Umbilical cord (tissue), 2 donors: ENCODE measurements around the gene CSRNP3. TPM values are rescaled to one million over a fixed set of nuclear protein-coding genes. Genes with fewer than 3 reads are reported as not detected.

Experiments used
- DNase-seq: peaks from one replicate; pipeline ENCODE4 v3.0.0-alpha.2; 2015; ENCODE audit warnings: low spot score
- total RNA-seq: library from RNA; depleted of rRNA; stranded (reverse); fragments of >200 nt; gene quantifications from one replicate; pipeline ENCODE4 v1.2.3, GENCODE V29; 2014; ENCODE audit warnings: low replicate concordance; ENCODE audit not compliant: insufficient read depth

CSRNP3 gene
- total RNA-seq, 1 donor from 2014 or later = 10.4 TPM

DNA sequence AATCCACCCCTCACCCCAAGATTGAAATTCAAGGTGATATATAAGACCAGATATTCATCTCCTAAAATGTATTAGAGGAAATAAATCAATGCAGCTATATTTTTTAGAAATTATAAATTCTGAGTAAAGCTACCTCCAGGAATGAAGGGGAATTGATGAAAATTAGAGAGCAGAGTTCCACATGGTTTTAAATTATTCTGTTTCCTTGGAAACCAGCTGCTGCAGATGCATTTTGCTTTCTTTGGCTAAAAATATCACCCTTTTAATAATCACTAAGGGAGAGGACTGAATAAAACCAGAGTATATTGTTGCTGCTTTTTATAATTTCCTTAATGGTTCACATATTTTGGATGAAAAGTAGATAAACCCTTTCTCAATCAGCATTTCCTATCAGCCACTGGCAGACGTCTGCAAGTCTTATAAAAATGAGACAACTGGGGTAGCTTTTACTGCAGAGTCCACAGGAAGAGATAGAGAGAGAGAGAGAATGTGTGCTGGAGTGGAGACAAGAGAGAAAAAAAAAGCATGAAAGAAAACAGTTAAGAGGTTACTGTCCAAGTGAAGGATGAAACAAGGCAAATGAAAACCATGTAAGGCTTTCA, 2.0 kb downstream of the CSRNP3 start:
- DNase-seq = peak; percentile 81

DNA sequence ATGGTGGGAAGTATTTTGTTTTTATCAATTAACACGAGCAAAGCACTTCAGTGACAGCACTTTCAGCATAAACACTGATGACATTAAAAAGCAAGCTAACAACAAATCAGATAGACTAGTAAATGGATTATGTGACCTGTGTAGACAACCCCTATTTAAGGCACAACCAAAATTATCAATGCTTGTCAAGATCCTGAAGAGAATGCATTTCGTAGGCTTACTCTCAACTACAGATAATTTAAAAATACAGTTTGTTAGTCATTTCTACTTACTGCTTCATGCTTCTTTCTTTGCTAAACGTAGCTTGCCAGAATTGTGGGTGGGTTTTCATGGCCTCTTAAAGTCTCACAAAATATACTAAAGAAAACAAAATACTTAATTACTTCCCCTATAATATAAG, 3.4 kb downstream of the CSRNP3 start:
- no peak for DNase-seq

- no peak for DNase-seq
These were observed 5.2 kb downstream of the CSRNP3 start for GRCh38 chr2:165474619-165475276.

- no peak for DNase-seq
These were observed 5.9 kb downstream of the CSRNP3 start for GRCh38 chr2:165475277-165476004.

DNA sequence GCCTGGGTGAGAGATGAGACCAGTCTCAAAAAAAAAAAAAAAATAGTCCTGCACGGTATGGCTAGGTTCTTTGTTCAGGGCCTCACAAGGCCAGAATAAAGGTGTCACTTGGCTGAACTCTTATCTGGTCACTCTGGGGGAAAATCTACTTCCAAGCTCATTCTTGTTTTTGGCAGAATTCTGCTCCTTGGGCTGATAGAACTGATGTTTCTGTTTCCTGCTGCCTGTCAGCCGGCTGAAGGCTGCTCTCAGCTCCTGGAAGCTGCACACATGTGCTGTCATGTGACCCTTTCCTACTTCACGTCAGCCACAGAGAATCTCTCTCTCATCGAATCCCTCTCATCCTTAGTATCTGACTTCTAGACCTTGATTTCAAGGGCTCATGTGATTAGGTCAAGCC, 10.4 kb downstream of the CSRNP3 start:
- DNase-seq = no peak

DNA sequence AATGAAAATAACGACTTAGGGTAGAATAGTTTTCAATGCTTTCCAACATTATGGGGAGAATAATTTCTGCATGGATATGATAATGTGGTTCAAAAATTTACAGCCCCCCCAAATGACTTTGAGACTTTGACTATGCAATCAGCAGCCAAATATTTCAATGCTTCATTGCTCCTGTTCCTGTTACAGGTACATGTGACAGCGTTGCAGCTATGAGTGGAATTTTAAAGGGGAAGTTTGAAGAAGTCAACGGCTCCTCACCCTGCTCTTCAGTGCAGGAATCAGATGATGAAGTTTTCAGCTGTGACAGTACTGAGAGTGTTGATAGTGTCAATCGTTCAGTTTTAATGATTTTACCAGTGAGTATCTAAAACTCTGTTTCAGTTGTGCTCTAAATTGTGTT, 25.1 kb downstream of the CSRNP3 start:
- no peak for DNase-seq

DNA sequence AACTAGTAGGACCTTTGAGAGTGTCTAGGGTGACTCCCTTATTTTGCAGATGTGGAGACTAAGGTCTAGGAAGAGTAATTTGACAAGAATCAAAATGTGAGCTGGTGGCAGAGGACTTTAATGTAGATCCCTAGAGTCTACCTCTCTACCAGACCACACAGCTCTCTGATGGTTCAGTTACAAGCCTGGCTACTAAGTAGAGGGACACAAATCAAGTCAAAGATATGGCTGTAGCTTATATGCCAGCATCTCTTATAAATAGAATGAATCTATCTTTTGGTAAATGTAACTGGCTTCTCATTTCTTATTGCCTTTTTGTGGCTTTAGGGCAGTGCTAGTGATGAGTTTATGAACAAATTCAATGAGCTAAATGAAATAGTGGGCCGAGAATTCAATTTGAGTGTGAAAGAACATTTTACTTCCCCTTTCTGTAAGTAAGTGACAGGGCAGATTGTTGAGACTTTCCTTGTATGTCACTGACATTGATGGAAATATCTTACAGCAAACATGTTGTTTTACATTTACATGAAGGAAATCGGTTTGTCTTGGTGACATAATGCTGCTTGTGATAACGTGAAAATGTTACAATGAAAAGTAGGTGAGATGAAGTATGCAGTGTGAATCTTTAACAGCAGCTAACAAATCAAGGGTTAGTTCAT, 28.3 kb downstream of the CSRNP3 start:
- DNase-seq = no peak

- no peak for DNase-seq
These were observed 29.6 kb downstream of the CSRNP3 start for GRCh38 chr2:165499131-165499530.

DNA sequence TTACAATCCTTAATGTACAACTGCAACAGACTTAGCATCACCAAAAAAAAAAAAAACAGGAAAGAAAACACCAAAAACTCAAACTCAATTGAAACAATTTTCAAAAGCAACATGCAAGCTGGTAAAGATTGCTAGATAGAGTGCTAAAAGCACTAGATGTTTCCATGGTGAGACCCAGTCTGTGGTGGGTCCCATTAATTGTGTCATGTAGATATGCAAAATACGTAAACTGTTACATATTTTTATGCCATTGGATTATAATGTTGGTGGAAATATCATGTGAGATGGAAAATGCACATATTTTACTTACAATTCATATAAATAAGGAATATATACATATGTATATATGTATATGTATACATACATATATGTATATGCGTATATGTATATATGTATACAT, 30.5 kb downstream of the CSRNP3 start:
- no peak for DNase-seq

DNA sequence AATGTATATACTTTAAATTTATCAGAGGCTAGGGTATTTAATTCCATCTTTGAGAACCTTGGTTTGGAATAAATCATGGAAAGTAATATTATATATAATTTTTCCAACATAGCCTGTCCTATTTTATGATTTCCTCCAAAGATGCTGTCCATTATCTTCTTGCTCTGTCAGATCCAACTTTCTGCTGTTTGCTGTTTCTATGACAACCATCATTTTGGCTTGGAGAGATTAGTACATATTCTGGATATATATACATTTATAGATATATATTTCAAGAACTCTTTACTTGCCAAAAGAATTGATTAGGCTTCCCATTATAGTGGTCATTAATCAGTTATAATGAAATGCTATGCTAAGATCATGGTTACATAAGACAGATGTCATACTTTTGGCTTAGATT, 31.3 kb downstream of the CSRNP3 start:
- no peak for DNase-seq

DNA sequence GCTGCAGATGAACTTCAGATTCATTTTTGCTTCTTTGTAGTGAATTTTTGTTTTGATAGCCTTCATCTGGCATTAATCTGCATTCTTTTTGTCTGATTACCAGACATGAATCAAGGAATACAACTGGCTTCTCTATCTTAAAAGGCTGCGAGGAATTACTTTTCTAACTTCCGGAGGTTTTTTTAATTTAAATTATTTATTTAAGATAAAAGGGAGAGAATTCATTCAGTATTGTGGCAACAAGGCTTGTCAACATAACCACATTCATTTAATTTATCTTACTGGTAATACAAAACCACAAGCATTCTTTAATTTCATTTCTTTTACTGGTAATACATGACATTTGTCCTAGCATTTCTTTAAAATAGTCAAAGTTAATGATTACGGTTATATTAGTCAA, 36.0 kb downstream of the CSRNP3 start:
- no peak for DNase-seq

DNA sequence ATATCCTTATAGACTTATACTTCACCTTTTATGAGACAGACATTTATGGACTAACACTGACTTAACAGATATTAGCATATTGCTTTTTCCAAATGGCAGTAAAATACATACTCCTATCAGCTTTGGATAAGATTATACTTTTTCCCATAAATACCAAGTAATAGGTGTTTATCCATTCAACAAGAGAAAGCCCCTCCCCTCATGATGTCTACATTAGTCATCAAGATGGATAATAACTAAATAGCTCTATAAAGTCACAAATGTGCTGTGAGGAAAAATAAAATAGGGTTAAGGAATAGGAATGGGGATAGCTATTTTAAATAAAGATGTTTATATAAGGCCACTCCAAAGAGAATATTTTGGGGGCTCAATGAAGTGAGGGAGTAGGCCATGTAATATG, 39.4 kb downstream of the CSRNP3 start:
- DNase-seq = no peak

- no peak for DNase-seq
These were observed 44.0 kb downstream of the CSRNP3 start for GRCh38 chr2:165513479-165513878.

- no peak for DNase-seq
These were observed 49.1 kb downstream of the CSRNP3 start for GRCh38 chr2:165518611-165519010.

DNA sequence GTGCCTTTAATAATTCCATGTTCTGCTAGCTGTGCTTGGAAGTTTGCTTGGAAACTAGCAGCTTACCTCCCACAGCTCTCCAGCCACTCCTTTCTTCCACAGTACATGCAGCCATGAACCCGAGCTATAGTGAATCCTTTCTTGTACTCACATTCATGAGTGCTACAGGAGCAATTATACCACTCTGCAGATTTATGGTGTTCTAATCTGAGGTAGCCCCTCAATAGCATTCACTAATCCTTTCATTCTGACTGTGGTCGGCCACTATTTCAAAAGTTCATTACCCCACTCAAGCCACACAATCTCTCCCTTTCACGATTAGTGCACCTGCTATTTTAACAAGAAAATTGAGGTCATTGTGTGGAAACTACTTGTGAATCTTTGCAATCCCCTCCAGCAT, 53.2 kb downstream of the CSRNP3 start:
- no peak for DNase-seq

GRCh38 chr2:165524720-165525119, 55.2 kb downstream of the CSRNP3 start:
- no peak for DNase-seq

DNA sequence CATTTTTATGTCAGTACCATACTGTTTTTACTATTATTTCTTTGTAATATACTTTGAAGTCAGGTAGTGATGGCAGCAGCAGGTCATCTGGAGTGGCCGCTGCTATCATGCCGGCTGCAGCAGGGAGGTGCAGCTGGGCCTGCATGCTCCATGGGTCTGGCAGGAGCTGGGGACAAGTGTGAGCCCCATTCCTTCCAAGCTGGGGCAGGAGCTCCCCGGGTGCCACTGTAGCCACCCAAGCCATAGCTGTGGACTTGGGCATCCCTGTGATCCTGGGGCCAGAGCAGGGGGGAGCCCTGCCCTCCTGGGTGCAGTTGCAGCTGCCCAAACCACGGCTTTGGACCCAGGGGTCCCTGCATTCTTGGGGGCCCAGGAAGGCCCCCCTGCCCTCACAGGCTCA, 59.2 kb downstream of the CSRNP3 start:
- no peak for DNase-seq

GRCh38 chr2:165529130-165529529, 59.6 kb downstream of the CSRNP3 start:
- DNase-seq = no peak

GRCh38 chr2:165533331-165533730, 63.8 kb downstream of the CSRNP3 start:
- no peak for DNase-seq

DNA sequence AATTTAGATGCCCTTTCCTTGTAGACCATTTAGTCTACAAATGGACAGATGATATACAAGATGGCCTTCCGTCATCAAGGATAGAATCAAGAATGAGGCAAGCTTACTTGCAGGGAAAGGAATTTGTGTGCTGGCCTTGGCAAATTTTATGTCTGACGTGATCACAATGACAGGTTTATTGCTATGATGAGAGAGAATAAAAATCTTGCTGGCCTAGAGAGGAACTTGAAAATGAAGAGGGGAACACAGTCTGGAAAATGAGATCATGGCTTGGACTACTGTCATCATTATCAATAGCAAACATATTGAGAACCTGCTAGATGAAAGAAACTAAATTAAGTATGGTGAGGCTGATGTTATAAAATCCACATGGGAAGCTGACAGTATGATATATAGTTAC, 66.0 kb downstream of the CSRNP3 start:
- DNase-seq = peak; percentile 9

DNA sequence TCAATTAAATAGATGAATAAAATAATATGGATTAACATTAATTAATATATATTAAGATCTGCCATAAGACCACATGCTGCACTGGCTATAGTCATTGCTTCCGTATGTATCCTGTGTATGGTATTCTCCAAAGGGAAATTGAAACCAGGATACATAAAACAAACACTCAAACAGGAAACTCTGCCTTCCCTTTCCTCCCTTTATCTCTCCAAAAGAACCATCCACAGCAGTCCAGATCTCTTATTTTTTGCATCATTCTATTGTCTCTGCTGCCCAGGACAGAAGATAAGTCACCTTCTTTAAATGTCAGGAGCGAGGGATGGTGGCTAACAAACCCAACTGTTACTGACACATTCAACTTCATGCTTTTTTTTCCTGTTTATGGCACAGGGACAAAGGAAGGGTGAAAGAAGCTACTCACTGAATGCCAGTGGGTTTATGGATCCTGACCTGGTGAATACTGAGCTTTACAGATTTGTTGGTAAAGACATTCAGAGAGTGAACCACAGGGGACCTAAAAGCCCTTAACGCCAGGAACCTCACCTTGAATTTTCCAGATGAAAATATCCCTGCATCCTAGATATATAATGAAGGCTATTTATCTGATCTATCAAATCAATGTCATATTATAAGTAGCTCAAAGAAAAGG, 67.5 kb downstream of the CSRNP3 start:
- no peak for DNase-seq

GRCh38 chr2:165539985-165540384, 70.5 kb downstream of the CSRNP3 start:
- DNase-seq = no peak
